Dermis microvascular lymphatic vessel endothelial cell (primary cell): ENCODE measurements around the gene BIRC5. TPM values are rescaled to one million over a fixed set of nuclear protein-coding genes. Genes with fewer than 3 reads are reported as not detected.
"Not testable (repeated sequence)": the region's sequence is repeated elsewhere in the genome, so short reads cannot be mapped to it uniquely, and the experiment has no call there.

ENCODE experiments used
- DNase-seq, 2 donors: peaks; one replicate each; pipeline versions ENCODE4 v3.0.0 to v3.0.0-alpha.2; 2010; ENCODE audit warnings: low read depth in 2 of 2
- total RNA-seq: library from RNA; depleted of rRNA; stranded (reverse); fragments of >200 nt; gene quantifications from 2 replicates; pipeline ENCODE4 v1.2.1, GENCODE V29; 2014

BIRC5 gene
- total RNA-seq, result 29.3 and 81.4 TPM in 2 replicates

- peak; percentile 57 to 87 for DNase-seq
These were observed at the start of gene BIRC5 for GRCh38 chr17:78214016-78214705. TSS of gene BIRC5 (plus strand) at chr17:78214253. CDS start at chr17:78214317, 64 bp downstream.

- no peak for DNase-seq
These were observed 49.1 kb upstream of the BIRC5 start for GRCh38 chr17:78164748-78165607.

GRCh38 chr17:78166416-78166815, 47.6 kb upstream of the BIRC5 start:
- DNase-seq, result no peak

GRCh38 chr17:78168242-78168902, 45.7 kb upstream of the BIRC5 start, which contains the start of gene SYNGR2:
TSS of gene SYNGR2 (plus strand) at chr17:78168581. CDS start at chr17:78168617, 36 bp downstream.
- peak in 1 of 2 donors; percentile 70 for DNase-seq

GRCh38 chr17:78168903-78169793, 44.9 kb upstream of the BIRC5 start:
- DNase-seq, result peak in 1 of 2 donors; percentile 54

GRCh38 chr17:78170692-78171590, 43.1 kb upstream of the BIRC5 start:
- no peak for DNase-seq

GRCh38 chr17:78171591-78172248, 42.3 kb upstream of the BIRC5 start:
- DNase-seq, result not testable (repeated sequence)

GRCh38 chr17:78172249-78173051, 41.6 kb upstream of the BIRC5 start:
- DNase-seq, result no peak

- DNase-seq, result no peak
These were observed 40.8 kb upstream of the BIRC5 start for GRCh38 chr17:78173097-78173715.

- DNase-seq, result peak in 1 of 2 donors; percentile 73
These were observed 39.6 kb upstream of the BIRC5 start for GRCh38 chr17:78174346-78174869.

- peak in 1 of 2 donors; percentile 37 for DNase-seq
These were observed 39.0 kb upstream of the BIRC5 start for GRCh38 chr17:78174870-78175642.

GRCh38 chr17:78175643-78175981, 38.4 kb upstream of the BIRC5 start:
- DNase-seq, result no peak

- peak in 1 of 2 donors; percentile 58 for DNase-seq
These were observed 37.5 kb upstream of the BIRC5 start for GRCh38 chr17:78176548-78177025.

GRCh38 chr17:78179372-78179771, 34.7 kb upstream of the BIRC5 start:
- DNase-seq, result no peak

- DNase-seq, result no peak
These were observed 34.0 kb upstream of the BIRC5 start for GRCh38 chr17:78180083-78180482.

GRCh38 chr17:78180508-78180907, 33.5 kb upstream of the BIRC5 start:
- DNase-seq, result no peak

GRCh38 chr17:78182504-78182903, 31.5 kb upstream of the BIRC5 start:
- no peak for DNase-seq
